ENCODE measurements around the gene PKHD1. TPM values are rescaled to one million over a fixed set of nuclear protein-coding genes. Genes with fewer than 3 reads are reported as not detected.

The PKHD1 gene
- total RNA-seq, 1 donor from 2014 or later: 0.03 TPM

- Mint-ChIP-seq H3K27me3 (ENCODE audit: unreplicated experiment) (no peaks in the 10 kb centered on the region), H3K4me3 (ENCODE audit: unreplicated experiment) (no peak overlapping the region), H3K9me3 (ENCODE audit: unreplicated experiment) (peaks cover 4% of the 10 kb centered on the region), H3K4me1 (ENCODE audit: unreplicated experiment) (peaks cover 3% of the 10 kb centered on the region), H3K27ac (ENCODE audit: unreplicated experiment) (no peak overlapping the region), H3K36me3 (ENCODE audit: low read depth, unreplicated experiment) (no peaks in the 10 kb centered on the region)
- TF ChIP-seq CTCF (IDR thresholded peaks at IDR 0.05; ENCODE audit: unreplicated experiment): no peak
- no peak for DNase-seq (ENCODE audit: low spot score)
Measured at GRCh38 chr6:51790946-51791345, 296.5 kb downstream of the PKHD1 start.

GRCh38 chr6:51788121-51788520 is 299.3 kb downstream of the PKHD1 start:
- H3K27me3 Mint-ChIP-seq (ENCODE audit: unreplicated experiment): no peaks in the 10 kb centered on the region
- DNase-seq (ENCODE audit: low spot score): no peak
- H3K36me3 Mint-ChIP-seq (ENCODE audit: low read depth, unreplicated experiment): no peaks in the 10 kb centered on the region
- no peaks in the 10 kb centered on the region for H3K9me3 Mint-ChIP-seq (ENCODE audit: unreplicated experiment)
- H3K27ac Mint-ChIP-seq (ENCODE audit: unreplicated experiment): no peak overlapping the region
- no peak overlapping the region for H3K4me3 Mint-ChIP-seq (ENCODE audit: unreplicated experiment)
- H3K4me1 Mint-ChIP-seq (ENCODE audit: unreplicated experiment): peaks cover 3% of the 10 kb centered on the region
- TF ChIP-seq CTCF (IDR thresholded peaks at IDR 0.05; ENCODE audit: unreplicated experiment): no peak

GRCh38 chr6:51778666-51779065 is 308.7 kb downstream of the PKHD1 start:
- Mint-ChIP-seq H3K4me3 (ENCODE audit: unreplicated experiment) (no peak overlapping the region), H3K9me3 (ENCODE audit: unreplicated experiment) (no peaks in the 10 kb centered on the region), H3K27ac (ENCODE audit: unreplicated experiment) (no peak overlapping the region), H3K36me3 (ENCODE audit: low read depth, unreplicated experiment) (no peaks in the 10 kb centered on the region), H3K4me1 (ENCODE audit: unreplicated experiment) (no peaks in the 10 kb centered on the region), H3K27me3 (ENCODE audit: unreplicated experiment) (no peaks in the 10 kb centered on the region)
- no peak for DNase-seq (ENCODE audit: low spot score)
- no peak for TF ChIP-seq CTCF (IDR thresholded peaks at IDR 0.05; ENCODE audit: unreplicated experiment)

- no peak for DNase-seq (ENCODE audit: low spot score)
- TF ChIP-seq CTCF (IDR thresholded peaks at IDR 0.05; ENCODE audit: unreplicated experiment): no peak
- no peak overlapping the region for H3K27ac Mint-ChIP-seq (ENCODE audit: unreplicated experiment)
- H3K9me3 Mint-ChIP-seq (ENCODE audit: unreplicated experiment): no peaks in the 10 kb centered on the region
- no peaks in the 10 kb centered on the region for H3K27me3 Mint-ChIP-seq (ENCODE audit: unreplicated experiment)
- H3K4me1 Mint-ChIP-seq (ENCODE audit: unreplicated experiment): no peaks in the 10 kb centered on the region
- no peaks in the 10 kb centered on the region for H3K36me3 Mint-ChIP-seq (ENCODE audit: low read depth, unreplicated experiment)
- no peak overlapping the region for H3K4me3 Mint-ChIP-seq (ENCODE audit: unreplicated experiment)
Measured at GRCh38 chr6:51777618-51778017, 309.8 kb downstream of the PKHD1 start.

- TF ChIP-seq CTCF (IDR thresholded peaks at IDR 0.05; ENCODE audit: unreplicated experiment): no peak
- Mint-ChIP-seq H3K4me1 (ENCODE audit: unreplicated experiment) (no peaks in the 10 kb centered on the region), H3K9me3 (ENCODE audit: unreplicated experiment) (no peaks in the 10 kb centered on the region), H3K36me3 (ENCODE audit: low read depth, unreplicated experiment) (no peaks in the 10 kb centered on the region), H3K27ac (ENCODE audit: unreplicated experiment) (no peak overlapping the region), H3K4me3 (ENCODE audit: unreplicated experiment) (no peak overlapping the region), H3K27me3 (ENCODE audit: unreplicated experiment) (no peaks in the 10 kb centered on the region)
- no peak for DNase-seq (ENCODE audit: low spot score)
Measured at GRCh38 chr6:51775942-51776860, 311.2 kb downstream of the PKHD1 start.

Measured in endothelial cell (in vitro differentiated cells).